H1 (cell line): ENCODE measurements around the gene NRXN2. TPM values are rescaled to one million over a fixed set of nuclear protein-coding genes. Genes with fewer than 3 reads are reported as not detected.

Source experiments
- ASH2L ChIP-seq: fragments of 200-600, 300-600 bp; sonication (generic); IDR thresholded peaks from one replicate; pipeline ENCODE4 v1.7.1; 2017; ENCODE audit warnings: low read length
- CBX8 ChIP-seq: fragments of 300-800, 300-1000 bp; sonication (generic); IDR thresholded peaks from 2 replicates; pipeline ENCODE4 v1.7.1; 2016; ENCODE audit warnings: low read depth, low read length, borderline replicate concordance
- CHD2 ChIP-seq: IDR thresholded peaks from 2 replicates; pipeline ENCODE4 v1.6.1; 2012; ENCODE audit warnings: low read length, improper control_type of control experiment
- MAX ChIP-seq: IDR thresholded peaks from 2 replicates; pipeline ENCODE4 v1.6.1; 2012; ENCODE audit warnings: inconsistent platforms
- RNF2 ChIP-seq: fragments of 200-900, 300-1000 bp; sonication (generic); IDR thresholded peaks from 2 replicates; pipeline ENCODE4 v1.7.1; 2016; ENCODE audit warnings: borderline replicate concordance, low read depth, mild to moderate bottlenecking, antibody characterized with exemption, low read length; ENCODE audit not compliant: poor library complexity, severe bottlenecking; ENCODE audit errors: missing control alignments
- SIN3A ChIP-seq, 2 experiments: IDR thresholded peaks in 1 of 2; conservative IDR thresholded peaks in 1 of 2; 2 replicates each; pipeline ENCODE4 v1.6.1; 2011 to 2012; ENCODE audit warnings: low read length in 2 of 2, improper control_type of control experiment in 1 of 2, low read depth in 1 of 2, mild to moderate bottlenecking in 1 of 2
- TAF1 ChIP-seq: IDR thresholded peaks from 2 replicates; pipeline ENCODE4 v1.6.1; 2011; ENCODE audit warnings: mild to moderate bottlenecking, low read depth, low read length
- ZNF274 ChIP-seq: IDR thresholded peaks from 2 replicates; pipeline ENCODE4 v1.7.0; 2012; ENCODE audit warnings: low read length, borderline replicate concordance; ENCODE audit errors: extremely low read depth
- polyA plus RNA-seq, 7 experiments: library from polyadenylated mRNA; depleted of rRNA in 3 of 7; stranded (reverse) in 5 of 7; unstranded in 2 of 7; fragments of >200 nt in 5 of 7; fragments of 200-250 nt in 2 of 7; gene quantifications; 1 replicate in 5 of 7; 2 replicates in 1 of 7; 4 replicates in 1 of 7; pipeline versions ENCODE4 v1.2.1 to v1.2.3, GENCODE V29; 2011 to 2013; ENCODE audit warnings: missing spikeins in 2 of 7, mixed read lengths in 2 of 7
- total RNA-seq: library from RNA; stranded (reverse); fragmentation: NEBNext Ultra II Directional; extraction: Animal tissue kit (Norgen Biotek cat#: 25700); gene quantifications from 2 replicates; pipeline ENCODE4 v1.2.1, GENCODE V29; 2021

The NRXN2 gene
- total and polyA plus RNA-seq, 2 of the 8 experiments (the other 6 are each of a cell fraction or from before 2014, with no cell fraction given) = 1.3 to 11.5 TPM

GRCh38 chr11:64728757-64729365 lies 5.9 kb upstream of the NRXN2 start (continued):
- TF ChIP-seq RNF2 = no peak
- TF ChIP-seq ZNF274 = no peak
- no peak for TF ChIP-seq ASH2L
- no peak for TF ChIP-seq CHD2
- no peak for TF ChIP-seq SIN3A (conservative IDR thresholded peaks at IDR 0.05 in 1 of 2, IDR thresholded peaks at IDR 0.05 in 1 of 2; ENCODE audit: low read depth in 1 of 2, low read length in 2 of 2)
- no peak for TF ChIP-seq CBX8
- TF ChIP-seq MAX = no peak
- no peak for TF ChIP-seq TAF1
